ENCODE measurements around the gene COX6B1.
"Not testable (repeated sequence)": the region's sequence is repeated elsewhere in the genome, so short reads cannot be mapped to it uniquely, and the experiment has no call there.

COX6B1 gene

DNA sequence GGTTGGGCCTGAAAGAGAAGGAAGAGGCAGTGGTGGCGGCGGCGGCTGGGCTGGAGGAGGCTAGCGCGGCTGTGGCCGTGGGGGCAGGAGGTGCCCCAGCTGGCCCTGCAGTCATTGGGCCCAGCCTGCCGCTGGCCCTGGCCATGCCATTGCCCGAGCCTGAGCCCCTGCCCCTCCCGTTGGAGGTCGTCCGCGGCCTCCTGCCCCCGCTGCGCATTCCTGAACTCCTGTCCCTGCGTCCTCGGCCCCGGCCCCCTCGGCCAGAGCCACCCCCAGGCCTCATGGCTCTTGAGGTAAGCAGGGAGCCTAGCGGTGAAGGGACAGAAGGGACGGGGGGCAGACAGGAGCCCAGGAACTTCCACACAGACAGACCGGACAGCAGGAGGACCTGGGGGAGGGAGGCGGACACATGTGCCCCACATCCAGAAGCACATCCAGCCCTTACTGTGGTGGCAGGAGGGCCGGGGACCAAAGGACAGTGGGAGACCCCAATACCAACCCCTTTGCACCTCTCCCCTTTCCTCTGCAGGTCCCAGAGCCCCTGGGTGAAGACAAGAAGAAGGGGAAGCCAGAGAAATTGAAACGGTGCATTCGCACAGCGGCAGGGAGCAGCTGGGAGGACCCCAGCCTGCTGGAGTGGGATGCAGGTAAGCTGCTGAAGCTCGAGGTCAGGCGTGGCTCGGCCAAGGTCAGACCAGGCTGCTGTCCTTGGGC, 14.2 kb upstream of the COX6B1 start:
- DNase-seq (ENCODE audit: low read depth), result no peak

DNA sequence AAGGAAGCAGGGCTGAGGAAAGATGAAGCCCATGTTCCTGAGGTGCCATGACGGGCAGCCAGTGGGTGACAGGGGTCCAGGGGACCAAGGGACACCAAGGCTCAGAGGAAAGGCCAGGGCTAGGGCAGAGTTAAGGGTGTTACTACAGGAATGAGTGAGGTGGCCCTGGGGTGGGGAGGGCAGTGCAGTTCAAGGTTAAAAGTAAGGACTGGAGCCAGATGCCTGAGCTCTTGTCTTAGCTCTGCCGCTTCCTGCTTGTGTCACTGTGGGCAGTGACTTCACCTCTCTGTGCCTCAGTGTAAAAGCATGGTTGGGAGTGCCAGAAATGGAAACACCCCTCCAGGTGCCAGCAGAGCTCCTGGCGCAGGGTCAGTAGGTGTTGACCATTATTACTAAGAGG, 11.5 kb upstream of the COX6B1 start:
- no peak for DNase-seq (ENCODE audit: low read depth)

DNA sequence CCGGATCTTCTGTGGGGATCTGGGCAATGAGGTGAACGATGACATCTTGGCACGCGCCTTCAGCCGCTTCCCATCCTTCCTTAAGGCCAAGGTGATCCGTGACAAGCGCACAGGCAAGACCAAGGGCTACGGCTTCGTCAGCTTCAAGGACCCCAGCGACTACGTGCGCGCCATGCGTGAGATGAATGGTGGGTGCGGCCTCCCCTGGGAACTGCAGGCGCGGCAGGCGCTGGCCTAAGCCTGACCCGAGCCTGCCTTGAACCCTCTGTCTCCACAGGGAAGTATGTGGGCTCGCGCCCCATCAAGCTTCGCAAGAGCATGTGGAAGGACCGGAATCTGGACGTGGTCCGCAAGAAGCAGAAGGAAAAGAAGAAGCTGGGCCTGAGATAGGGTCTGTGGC, 11.0 kb upstream of the COX6B1 start:
- DNase-seq (ENCODE audit: low read depth), result no peak

DNA sequence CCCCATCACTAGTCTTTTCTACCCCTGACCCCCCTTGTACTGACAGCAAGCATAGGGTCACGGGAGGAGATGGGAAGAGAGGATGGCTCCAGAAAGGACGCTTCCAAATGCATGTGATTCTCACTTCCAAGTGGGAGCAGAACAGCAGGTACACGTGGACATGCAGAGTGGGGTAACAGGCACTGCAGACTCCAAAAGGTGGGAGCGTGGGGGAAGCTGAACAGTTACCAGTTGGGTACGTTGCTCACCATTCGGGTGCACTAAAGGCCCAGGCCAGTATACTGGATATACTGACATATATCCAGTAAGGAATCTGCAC, 8.8 kb upstream of the COX6B1 start:
- DNase-seq (ENCODE audit: low read depth), result no peak

DNA sequence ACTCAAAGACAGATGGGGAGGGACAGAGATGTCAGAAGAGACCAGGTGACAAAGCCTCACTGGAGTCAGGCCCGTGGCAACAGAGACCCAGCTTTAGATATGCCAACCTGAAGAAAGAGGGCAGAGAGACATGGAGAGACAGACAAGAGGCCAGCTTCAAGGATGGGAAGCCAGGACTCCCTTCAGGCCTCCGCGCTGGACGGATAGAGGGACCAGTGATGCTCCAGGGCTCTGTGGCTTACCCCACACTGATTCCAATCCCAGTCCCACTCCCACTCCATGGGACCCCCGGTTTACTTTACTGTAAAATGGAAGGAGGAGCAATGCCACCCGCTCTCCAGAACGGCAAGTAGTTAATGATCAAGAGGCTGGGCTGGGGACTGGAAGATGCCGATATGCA, 8.3 kb upstream of the COX6B1 start:
- DNase-seq (ENCODE audit: low read depth), result no peak

DNA sequence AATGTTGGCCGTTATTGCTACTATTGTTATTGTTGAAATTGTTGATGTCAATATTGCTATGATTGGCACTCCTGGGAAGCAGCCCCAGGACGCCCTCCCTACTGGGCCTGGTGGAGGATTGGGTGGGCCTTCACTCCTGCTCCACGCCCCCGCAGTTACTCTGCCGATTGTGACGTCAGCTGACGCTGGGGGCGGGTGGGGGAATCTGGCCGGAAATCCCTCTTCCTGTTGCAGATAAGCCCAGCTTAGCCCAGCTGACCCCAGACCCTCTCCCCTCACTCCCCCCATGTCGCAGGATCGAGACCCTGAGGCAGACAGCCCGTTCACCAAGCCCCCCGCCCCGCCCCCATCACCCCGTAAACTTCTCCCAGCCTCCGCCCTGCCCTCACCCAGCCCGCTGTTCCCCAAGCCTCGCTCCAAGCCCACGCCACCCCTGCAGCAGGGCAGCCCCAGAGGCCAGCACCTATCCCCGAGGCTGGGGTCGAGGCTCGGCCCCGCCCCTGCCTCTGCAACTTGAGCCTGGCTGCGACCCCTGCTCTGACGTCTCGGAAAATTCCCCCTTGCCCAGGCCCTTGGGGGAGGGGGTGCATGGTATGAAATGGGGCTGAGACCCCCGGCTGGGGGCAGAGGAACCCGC, 6.5 kb upstream of the COX6B1 start, which contains the start of gene ETV2:
Gene ETV2 (plus strand): TSS at position 231 of the 637 bp plus-strand sequence. CDS start 716 bp downstream, outside the sequence.
- no peak for DNase-seq (ENCODE audit: low read depth)

DNA sequence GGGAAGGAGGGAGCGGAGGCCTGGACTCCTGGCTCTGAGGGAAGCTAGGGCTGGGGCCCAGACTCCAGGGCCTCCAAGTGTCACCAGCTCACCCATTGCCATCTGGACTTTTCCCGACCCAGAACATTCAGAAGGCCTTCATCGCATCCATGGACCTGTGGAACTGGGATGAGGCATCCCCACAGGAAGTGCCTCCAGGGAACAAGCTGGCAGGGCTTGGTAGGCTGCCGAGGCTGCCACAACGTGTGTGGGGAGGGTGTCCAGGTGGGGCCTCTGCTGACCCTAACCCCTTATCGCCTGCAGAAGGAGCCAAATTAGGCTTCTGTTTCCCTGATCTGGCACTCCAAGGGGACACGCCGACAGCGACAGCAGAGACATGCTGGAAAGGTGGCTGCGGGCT, 5.8 kb upstream of the COX6B1 start:
- no peak for DNase-seq (ENCODE audit: low read depth)

DNA sequence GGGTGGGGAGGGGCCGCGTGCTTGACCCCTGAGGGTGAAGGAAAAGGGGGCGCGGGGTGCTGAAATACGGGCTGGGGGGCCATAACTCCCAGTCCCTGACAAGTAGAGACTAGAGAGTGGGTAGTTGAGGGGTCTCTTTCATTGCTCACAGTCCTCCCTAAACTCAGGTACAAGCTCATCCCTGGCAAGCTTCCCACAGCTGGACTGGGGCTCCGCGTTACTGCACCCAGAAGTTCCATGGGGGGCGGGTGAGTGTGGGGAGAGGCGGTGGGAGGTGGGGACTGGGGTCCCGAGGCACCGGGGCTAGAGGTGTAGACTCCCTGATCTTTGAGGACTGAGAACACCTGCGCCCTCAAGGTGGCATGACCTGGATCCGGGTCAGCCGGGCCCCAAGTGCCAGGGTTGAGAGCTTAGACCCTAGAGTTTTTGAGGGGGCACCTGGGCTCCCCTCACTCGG, 5.3 kb upstream of the COX6B1 start:
- no peak for DNase-seq (ENCODE audit: low read depth)

DNA sequence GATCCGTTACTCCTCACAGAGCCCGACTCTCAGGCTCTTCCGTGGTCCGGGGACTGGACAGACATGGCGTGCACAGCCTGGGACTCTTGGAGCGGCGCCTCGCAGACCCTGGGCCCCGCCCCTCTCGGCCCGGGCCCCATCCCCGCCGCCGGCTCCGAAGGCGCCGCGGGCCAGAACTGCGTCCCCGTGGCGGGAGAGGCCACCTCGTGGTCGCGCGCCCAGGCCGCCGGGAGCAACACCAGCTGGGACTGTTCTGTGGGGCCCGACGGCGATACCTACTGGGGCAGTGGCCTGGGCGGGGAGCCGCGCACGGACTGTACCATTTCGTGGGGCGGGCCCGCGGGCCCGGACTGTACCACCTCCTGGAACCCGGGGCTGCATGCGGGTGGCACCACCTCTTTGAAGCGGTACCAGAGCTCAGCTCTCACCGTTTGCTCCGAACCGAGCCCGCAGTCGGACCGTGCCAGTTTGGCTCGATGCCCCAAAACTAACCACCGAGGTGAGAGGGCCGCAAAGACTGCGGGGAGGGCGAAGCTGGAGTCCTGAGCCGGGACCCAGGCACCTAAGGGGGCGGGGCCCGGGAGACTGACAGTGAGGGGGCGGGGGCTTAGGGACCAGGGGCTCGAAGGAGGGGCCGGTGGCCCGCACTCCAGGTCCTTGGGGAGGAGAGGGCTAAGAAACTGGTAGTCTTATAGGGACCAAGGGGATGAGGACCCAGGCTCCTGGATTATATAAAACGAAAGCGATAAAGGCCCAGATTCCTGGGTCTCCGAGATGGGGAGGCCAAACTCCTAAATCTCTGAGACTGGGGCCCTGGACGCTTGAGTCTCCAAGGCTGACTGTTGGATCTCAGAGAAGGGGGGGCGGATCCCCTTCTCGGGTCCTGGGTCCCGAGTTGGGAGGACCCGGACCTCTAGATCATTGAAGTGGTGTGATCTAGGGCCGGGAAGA, 4.6 kb upstream of the COX6B1 start:
- no peak for DNase-seq (ENCODE audit: low read depth)

DNA sequence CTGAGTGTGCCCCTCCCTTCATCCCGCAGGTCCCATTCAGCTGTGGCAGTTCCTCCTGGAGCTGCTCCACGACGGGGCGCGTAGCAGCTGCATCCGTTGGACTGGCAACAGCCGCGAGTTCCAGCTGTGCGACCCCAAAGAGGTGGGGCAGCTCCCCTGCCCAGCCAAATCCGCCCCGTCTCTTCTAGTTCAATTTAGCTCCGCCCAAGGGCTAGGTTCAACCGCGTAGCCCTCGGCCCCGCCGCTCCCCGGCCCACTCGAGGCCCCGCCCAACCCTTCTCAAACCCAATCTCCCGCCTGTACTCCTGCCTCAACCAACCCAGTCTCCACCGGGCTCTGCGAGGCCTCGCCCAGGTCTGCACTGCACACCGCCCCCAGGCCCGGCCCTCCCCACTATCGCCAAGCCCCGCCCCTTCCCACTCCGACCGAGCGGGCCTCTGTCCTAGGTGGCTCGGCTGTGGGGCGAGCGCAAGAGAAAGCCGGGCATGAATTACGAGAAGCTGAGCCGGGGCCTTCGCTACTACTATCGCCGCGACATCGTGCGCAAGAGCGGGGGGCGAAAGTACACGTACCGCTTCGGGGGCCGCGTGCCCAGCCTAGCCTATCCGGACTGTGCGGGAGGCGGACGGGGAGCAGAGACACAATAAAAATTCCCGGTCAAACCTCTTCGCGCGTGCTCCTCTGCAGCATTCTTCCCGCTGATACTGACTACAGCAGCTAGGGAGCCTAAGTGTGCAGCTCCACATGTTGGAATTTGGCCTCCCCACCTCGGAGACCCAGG, 3.7 kb upstream of the COX6B1 start:
- DNase-seq (ENCODE audit: low read depth), result peak; percentile 46

DNA sequence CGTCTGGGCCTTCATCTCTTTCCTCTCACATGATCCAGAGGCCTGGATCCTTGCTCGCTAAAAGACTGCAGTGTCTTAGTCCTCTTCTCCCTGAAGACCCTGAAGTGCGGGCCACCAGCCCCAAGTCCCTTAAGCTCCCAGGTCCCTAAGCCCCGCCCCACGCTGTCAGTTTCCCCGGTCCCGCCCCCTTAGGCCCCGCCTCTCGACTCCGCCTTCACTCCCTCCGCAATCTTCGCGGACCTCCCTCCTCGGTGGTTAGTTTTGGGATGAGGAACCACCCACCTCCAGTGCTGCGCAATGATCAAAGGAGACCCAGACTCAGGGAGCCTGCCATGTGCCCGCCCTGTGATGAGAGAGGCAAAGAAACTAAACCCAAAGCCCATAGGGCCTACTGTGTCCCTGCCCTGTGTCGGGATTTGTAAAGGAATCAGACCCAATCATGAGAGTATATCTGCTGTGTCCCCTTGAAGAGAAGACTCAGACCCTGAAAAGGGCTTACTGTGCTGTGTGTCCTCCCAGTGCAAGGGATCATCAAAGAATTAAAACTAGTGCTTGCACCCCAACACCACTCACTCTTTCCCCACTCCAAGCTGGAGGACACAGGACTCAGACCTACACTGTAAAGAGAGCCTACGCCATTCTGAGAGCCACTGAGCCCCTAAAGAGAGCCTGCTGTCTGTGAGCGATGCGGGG, 3.0 kb upstream of the COX6B1 start:
- DNase-seq (ENCODE audit: low read depth), result no peak

DNA sequence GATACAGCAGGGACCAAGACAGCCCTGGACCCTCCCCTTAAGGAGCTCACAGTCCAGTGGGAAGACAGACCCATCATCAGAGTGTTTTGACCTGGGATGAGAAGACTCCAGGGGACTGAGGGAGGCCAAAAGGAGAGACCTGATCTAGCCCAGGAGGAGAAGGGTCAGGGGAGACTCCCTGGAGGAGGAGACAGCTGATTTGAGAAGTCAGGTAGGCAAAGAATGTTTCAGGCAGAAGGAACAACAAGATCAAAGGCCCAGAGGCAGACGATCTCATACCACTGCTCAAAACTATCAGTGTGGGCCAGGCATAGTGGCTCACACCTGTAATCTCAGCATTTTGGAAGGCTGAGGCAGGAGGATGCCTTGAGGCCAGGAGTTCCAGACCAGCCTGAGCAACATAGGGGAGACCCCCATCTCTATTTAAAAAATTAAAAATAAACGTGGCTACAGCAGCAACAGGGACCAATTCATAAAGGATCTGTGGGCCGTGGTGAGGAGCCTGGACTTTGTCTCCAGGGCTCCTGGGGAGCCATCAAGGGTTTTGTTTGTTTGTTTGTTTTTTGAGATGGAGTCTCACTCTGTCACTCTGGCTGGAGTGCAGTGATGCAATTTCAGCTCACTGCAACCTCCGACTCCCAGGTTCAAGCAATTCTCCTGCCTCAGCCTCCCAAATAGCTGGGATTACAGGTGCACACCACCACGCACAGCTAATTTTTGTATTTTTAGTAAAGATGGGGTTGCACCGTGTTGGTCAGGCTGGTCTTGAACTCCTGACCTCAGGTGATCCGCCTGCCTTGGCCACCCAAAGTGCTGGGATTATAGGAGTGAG, 2.2 kb upstream of the COX6B1 start:
- no peak for DNase-seq (ENCODE audit: low read depth)

DNA sequence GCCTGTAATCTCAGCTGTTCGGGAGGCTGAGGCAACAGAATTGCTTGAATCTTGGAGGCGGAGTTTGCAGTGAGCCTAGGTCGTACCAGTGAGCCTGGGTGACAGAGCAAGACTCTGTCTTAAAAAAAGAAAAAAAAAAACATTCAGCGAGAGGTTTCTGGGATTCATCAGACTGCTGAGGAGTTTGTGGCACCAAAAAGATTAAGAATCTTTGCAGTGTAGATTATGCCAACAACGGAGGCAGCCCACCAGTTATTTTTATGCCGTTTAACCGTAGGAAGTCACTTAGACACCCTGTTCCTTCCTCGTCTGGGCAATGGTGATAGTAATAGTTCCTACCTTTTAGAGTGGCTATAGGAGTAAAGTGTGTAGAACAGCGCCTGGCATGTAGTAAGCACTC, 2.5 kb downstream of the COX6B1 start:
- no peak for DNase-seq (ENCODE audit: low read depth)

DNA sequence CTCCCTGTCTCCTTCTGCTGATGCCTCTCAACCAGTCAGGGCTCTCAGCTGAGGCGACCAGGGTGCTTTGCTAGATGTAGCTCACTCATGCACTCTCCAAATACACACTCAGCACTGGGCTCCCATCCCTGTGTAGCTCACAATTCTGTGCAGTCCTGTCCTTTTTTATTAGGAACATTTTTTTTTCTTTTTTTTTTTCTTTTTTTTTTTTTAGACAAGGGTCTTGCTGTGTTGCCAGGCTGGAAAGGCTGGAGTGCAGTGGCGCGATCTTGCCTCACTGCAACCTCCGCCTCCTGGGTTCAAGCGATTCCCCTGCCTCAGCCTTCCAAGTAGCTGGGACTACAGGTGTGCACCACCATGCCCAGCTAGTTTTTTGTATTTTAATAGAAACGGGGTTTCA, 6.7 kb downstream of the COX6B1 start:
- DNase-seq (ENCODE audit: low read depth), result not testable (repeated sequence)

DNA sequence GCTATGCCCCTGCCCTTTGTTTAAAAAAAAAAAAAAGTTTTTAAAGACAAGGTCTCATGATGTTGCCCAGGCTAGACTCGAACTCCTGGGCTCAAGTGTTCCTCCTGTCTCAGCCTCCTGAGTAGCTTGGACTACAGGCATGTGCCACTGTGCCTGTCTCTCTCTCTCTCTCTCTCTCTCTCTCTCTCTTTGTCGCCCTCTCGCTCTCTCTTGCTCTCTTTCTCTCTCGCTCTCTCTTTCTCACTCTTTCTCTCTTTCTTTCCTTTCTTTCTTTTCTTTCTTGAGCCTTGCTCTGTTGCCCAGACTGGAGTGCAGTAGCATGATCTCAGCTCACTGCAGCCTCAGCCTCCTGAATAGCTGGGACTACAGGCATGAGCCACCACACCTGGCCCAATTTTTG, 7.5 kb downstream of the COX6B1 start:
- DNase-seq (ENCODE audit: low read depth), result no peak

DNA sequence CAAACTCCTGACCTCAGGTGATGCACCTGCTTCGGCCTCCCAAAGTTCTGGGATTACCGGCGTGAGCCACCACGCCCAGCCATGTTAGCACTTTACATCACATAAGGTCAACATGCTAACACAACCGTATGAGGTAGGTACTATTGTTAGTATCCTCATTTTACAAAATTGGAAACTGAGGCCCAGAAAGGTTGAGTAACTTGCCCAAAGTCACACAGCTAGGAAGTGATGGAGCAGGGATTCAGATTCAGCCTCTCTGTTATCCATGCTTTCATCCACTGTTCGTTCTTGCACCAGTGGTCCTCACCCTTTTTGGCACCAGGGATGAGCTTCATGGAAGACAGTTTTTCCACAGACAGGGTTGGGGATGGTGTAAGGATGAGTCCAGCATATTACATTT, 8.6 kb downstream of the COX6B1 start:
- DNase-seq (ENCODE audit: low read depth), result no peak

DNA sequence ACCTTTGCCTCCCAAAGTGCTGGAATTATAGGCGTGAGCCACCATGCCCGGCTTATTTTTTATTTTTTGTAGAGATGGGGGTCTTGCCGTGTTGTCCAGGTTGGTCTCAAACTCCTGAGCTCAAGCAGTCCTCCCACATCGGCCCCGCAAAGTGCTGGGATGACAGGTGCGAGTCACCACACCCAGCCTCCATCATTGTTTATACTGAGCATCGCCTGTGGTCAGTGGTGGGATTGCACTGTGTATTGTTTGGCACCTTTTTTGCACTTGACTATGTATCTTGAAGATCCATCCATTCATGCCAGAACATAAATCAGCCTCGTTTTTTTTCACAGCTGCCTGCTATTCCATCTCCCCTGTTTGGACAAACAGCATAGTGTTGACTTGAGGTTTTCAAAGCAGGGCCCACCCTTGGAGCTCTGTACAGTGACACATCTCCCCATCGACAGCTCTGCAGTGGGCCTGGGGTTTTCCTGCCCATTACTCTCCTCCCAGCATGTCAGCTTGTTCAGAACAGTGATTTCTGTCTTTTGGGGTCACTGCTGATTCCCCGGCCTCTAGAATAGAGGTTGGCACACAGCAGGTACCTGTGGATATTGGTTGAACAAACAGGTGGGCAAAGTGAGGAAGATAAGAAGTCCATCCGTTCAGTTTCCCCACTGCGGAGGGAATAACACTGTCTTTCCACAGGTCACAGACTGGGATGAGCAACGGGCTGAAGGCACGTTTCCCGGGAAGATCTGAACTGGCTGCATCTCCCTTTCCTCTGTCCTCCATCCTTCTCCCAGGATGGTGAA, 10.0 kb downstream of the COX6B1 start:
- DNase-seq (ENCODE audit: low read depth), result no peak

DNA sequence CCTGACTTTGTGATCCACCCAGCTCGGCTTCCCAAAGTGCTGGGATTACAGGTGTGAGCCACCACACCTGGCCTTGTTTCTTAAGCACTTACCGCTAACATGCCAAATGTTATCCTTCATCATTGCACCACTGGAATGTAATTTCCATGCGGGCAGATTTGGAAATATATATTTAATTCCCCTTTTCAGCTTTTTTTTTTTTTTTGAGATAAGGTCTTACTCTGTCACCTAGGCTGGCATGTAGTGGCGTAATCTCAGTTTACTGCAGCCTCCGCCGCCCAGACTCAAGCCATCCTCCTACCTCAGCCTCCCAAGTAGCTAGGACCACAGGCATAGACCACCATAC, 13.8 kb downstream of the COX6B1 start:
- no peak for DNase-seq (ENCODE audit: low read depth)

DNA sequence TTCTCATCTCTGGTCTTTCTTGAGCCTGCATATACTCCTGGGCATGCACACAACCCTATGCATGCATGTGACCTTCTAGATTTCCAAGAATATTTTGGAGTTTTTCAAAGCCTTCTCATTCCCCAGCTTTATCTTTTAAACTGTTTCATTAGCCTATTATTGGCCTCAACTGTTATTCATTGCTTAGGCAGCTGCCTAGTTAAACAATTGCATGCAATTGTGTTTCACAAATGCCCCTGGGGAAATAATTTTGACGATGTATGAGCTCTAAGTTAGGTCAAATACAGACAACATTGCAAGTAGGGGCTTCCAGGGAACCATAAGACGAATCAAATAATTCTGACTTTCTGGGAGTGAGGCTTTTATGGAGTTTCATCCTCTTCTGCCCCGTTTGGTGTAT, 15.9 kb downstream of the COX6B1 start:
- DNase-seq (ENCODE audit: low read depth), result no peak

DNA sequence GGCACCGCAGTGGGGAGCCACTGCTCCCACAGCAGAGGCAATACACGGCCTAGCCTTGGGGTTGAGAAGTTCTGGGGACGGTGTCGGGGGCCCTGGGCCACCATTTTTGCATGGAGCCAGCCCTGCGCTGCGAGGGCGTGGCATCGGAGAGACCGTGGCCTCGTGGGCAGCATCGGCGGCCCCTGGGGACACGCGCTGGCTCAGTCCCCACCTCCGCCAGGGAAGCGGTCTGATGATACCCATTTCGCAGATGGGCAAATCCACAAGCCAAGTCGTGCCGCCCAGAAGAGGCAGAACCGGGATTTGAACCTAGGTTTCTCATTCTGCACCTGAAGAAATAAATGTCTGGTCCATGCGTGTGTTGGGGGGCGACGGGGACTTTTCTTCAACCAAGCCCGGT, 17.0 kb downstream of the COX6B1 start:
- no peak for DNase-seq (ENCODE audit: low read depth)
